GM12878 (cell line): ENCODE measurements around the gene FGFRL1. TPM values are rescaled to one million over a fixed set of nuclear protein-coding genes. Genes with fewer than 3 reads are reported as not detected.

Source experiments
- HDAC2 ChIP-seq: fragments of 200-600 bp; sonication (generic); IDR thresholded peaks from 2 replicates; pipeline ENCODE4 v1.6.1; 2017
- IRF4 ChIP-seq: IDR thresholded peaks from 2 replicates; pipeline ENCODE4 v1.6.1; 2011; ENCODE audit warnings: low read depth, low read length
- ZSCAN29 ChIP-seq: fragments of 450-650 bp; IDR thresholded peaks from 2 replicates; pipeline ENCODE4 v1.6.1; 2017; ENCODE audit warnings: mild to moderate bottlenecking, moderate library complexity
- polyA plus RNA-seq, 11 experiments: library from polyadenylated mRNA; depleted of rRNA in 4 of 11; unstranded in 6 of 11; stranded (reverse) in 5 of 11; fragments of >200 nt; fragmentation: Nextera tagmentation in 4 of 11; fragmentation: Illumina TruSeq in 1 of 11; extraction: Ambion mirVana in 4 of 11; extraction: Trizol in 1 of 11; gene quantifications; 1 replicate in 1 of 11; 2 replicates in 10 of 11; pipeline versions ENCODE4 v1.2.1 to v1.2.3, GENCODE V29; 2011 to 2016; ENCODE audit warnings: inconsistent platforms in 2 of 11, missing spikeins in 2 of 11, low read depth in 1 of 11
- total RNA-seq, 4 experiments: library from RNA; depleted of rRNA in 3 of 4; stranded (reverse); fragments of >200 nt in 3 of 4; fragmentation: Illumina TruSeq in 1 of 4; extraction: Trizol in 1 of 4; gene quantifications; 2 replicates each; pipeline versions ENCODE4 v1.2.1 to v1.2.3, GENCODE V29; 2013 to 2021
- TF ChIP-seq, protein P1 (sequence below): IDR thresholded peaks from 2 replicates; pipeline ENCODE4 v1.6.1; 2012; ENCODE audit warnings: improper control_type of control experiment, low read depth, low read length; ENCODE audit not compliant: insufficient replicate concordance
- TF ChIP-seq, protein P2 (sequence below): fragments of 150-350 bp; IDR thresholded peaks from 2 replicates; pipeline ENCODE4 v1.6.1; 2016; ENCODE audit warnings: low read depth, low read length

Gene FGFRL1
- total and polyA plus RNA-seq, 10 of the 15 experiments (the other 5 are each of a cell fraction or from before 2014, with no cell fraction given): 0.02 to 1.5 (median 0.29) TPM; not detected in 2

- TF ChIP-seq, protein P1, sequence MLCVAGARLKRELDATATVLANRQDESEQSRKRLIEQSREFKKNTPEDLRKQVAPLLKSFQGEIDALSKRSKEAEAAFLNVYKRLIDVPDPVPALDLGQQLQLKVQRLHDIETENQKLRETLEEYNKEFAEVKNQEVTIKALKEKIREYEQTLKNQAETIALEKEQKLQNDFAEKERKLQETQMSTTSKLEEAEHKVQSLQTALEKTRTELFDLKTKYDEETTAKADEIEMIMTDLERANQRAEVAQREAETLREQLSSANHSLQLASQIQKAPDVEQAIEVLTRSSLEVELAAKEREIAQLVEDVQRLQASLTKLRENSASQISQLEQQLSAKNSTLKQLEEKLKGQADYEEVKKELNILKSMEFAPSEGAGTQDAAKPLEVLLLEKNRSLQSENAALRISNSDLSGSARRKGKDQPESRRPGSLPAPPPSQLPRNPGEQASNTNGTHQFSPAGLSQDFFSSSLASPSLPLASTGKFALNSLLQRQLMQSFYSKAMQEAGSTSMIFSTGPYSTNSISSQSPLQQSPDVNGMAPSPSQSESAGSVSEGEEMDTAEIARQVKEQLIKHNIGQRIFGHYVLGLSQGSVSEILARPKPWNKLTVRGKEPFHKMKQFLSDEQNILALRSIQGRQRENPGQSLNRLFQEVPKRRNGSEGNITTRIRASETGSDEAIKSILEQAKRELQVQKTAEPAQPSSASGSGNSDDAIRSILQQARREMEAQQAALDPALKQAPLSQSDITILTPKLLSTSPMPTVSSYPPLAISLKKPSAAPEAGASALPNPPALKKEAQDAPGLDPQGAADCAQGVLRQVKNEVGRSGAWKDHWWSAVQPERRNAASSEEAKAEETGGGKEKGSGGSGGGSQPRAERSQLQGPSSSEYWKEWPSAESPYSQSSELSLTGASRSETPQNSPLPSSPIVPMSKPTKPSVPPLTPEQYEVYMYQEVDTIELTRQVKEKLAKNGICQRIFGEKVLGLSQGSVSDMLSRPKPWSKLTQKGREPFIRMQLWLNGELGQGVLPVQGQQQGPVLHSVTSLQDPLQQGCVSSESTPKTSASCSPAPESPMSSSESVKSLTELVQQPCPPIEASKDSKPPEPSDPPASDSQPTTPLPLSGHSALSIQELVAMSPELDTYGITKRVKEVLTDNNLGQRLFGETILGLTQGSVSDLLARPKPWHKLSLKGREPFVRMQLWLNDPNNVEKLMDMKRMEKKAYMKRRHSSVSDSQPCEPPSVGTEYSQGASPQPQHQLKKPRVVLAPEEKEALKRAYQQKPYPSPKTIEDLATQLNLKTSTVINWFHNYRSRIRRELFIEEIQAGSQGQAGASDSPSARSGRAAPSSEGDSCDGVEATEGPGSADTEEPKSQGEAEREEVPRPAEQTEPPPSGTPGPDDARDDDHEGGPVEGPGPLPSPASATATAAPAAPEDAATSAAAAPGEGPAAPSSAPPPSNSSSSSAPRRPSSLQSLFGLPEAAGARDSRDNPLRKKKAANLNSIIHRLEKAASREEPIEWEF: no peak
- TF ChIP-seq HDAC2: no peak
- TF ChIP-seq IRF4: no peak
- no peak for TF ChIP-seq ZSCAN29
- TF ChIP-seq, protein P2, sequence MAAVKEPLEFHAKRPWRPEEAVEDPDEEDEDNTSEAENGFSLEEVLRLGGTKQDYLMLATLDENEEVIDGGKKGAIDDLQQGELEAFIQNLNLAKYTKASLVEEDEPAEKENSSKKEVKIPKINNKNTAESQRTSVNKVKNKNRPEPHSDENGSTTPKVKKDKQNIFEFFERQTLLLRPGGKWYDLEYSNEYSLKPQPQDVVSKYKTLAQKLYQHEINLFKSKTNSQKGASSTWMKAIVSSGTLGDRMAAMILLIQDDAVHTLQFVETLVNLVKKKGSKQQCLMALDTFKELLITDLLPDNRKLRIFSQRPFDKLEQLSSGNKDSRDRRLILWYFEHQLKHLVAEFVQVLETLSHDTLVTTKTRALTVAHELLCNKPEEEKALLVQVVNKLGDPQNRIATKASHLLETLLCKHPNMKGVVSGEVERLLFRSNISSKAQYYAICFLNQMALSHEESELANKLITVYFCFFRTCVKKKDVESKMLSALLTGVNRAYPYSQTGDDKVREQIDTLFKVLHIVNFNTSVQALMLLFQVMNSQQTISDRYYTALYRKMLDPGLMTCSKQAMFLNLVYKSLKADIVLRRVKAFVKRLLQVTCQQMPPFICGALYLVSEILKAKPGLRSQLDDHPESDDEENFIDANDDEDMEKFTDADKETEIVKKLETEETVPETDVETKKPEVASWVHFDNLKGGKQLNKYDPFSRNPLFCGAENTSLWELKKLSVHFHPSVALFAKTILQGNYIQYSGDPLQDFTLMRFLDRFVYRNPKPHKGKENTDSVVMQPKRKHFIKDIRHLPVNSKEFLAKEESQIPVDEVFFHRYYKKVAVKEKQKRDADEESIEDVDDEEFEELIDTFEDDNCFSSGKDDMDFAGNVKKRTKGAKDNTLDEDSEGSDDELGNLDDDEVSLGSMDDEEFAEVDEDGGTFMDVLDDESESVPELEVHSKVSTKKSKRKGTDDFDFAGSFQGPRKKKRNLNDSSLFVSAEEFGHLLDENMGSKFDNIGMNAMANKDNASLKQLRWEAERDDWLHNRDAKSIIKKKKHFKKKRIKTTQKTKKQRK: no peak
Observed at GRCh38 chr4:1029529-1029928, 18.1 kb downstream of the FGFRL1 start (continued).
